ENCODE measurements around the gene TTYH1. TPM values are rescaled to one million over a fixed set of nuclear protein-coding genes. Genes with fewer than 3 reads are reported as not detected.
A peak's percentile ranks its signal among the peaks of the same experiment; 100 is the strongest.

Gene TTYH1
- total and polyA plus RNA-seq, 2 of the 4 experiments (the other 2 are of a cell fraction): not detected

DNA sequence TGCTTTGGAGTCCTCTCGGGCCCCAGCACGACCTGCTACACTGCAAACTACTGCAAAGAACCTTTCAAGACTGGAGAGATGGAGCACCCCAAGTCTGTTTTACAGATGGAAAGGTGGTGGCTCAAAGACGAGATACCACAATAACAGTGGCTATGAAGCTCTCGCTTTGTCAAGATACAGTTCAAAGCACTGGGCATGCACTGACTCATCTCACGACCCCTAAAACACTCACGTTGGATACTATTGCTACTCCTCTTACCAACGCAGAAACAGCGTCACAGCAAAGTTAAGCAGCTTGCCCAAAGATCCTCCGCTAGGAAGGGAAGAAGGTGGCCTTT is 26.5 kb upstream of the TTYH1 start:
- CTCF ChIA-PET: interaction anchor here (1.0 kb wide), 1 partner anchor 10 kb away, joined by 9 read pairs; no protein-coding TSS in a partner anchor
- no peaks in the 10 kb centered on the region for H3K9me1 ChIP-seq (ENCODE audit: insufficient read depth, low read length)
- H2AK9ac ChIP-seq (replicated peaks; ENCODE audit: low read depth, low read length, poor library complexity): peak overlapping the region; percentile 19
- H3K4ac ChIP-seq (ENCODE audit: low read depth, low read length): no peak overlapping the region
- POLR2A ChIA-PET (ENCODE audit: unreplicated experiment): no interaction called here
- no peak overlapping the region for H4K8ac ChIP-seq (ENCODE audit: low read depth in 2 of 2, low read length in 2 of 2)
- no peak overlapping the region for H2BK120ac ChIP-seq (ENCODE audit: low read depth, low read length)
- H4K91ac ChIP-seq (ENCODE audit: insufficient read depth, low read depth, low read length): no peak overlapping the region
- no peak overlapping the region for H3K56ac ChIP-seq (ENCODE audit: extremely low read depth, insufficient read depth, low read length)
- no peak overlapping the region for H2AK5ac ChIP-seq (ENCODE audit: low read depth, low read length)
- H4K5ac ChIP-seq (ENCODE audit: low read depth, low read length): no peak overlapping the region
- in situ Hi-C loops (cut with MboI; ENCODE audit: low sequenced_read_pairs): no loop called here
- H2AFZ ChIP-seq (replicated peaks; ENCODE audit: low read length, poor library complexity): peak overlapping the region; percentile 72
- peak overlapping the region; percentile 31; the same call in 1 of the 2 replicates for H3K4me2 ChIP-seq (ENCODE audit: low read depth, low read length)
- no TSS peak for BruUV-seq (replicated peaks)
- no peaks in the 10 kb centered on the region for H4K20me1 ChIP-seq (ENCODE audit: insufficient read depth, low read length)
- no peak for TF ChIP-seq FOS (IDR thresholded peaks at IDR 0.05; ENCODE audit: low read depth, low read length)
- TF ChIP-seq, protein P1, sequence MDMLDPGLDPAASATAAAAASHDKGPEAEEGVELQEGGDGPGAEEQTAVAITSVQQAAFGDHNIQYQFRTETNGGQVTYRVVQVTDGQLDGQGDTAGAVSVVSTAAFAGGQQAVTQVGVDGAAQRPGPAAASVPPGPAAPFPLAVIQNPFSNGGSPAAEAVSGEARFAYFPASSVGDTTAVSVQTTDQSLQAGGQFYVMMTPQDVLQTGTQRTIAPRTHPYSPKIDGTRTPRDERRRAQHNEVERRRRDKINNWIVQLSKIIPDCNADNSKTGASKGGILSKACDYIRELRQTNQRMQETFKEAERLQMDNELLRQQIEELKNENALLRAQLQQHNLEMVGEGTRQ (IDR thresholded peaks at IDR 0.05; ENCODE audit: low read depth, low read length): no peak
- no peak for TF ChIP-seq RCOR1 (IDR thresholded peaks at IDR 0.05; ENCODE audit: insufficient replicate concordance, low read length)
- no peak for TF ChIP-seq RAD21 (IDR thresholded peaks at IDR 0.05; ENCODE audit: low read length)
- no peak for TF ChIP-seq NFE2L2 (IDR thresholded peaks at IDR 0.05; ENCODE audit: low read depth, low read length)
- TF ChIP-seq MAZ (IDR thresholded peaks at IDR 0.05; ENCODE audit: borderline replicate concordance, low read depth, low read length): no peak
- TF ChIP-seq BHLHE40 (IDR thresholded peaks at IDR 0.05; ENCODE audit: low read depth, low read length): no peak
- H3K9me3 ChIP-seq (ENCODE audit: control insufficient read depth, insufficient read depth, low read length): no peaks in the 10 kb centered on the region
- no peak overlapping the region for H2BK5ac ChIP-seq (ENCODE audit: low read depth, low read length, poor library complexity, severe bottlenecking)
- H2BK20ac ChIP-seq (ENCODE audit: low read depth, low read length): no peak overlapping the region
- WGBS, 2 experiments (ENCODE audit: extremely low coverage in 2 of 2, insufficient read length in 1 of 2): 50% methylated on average over 2 of the region's 9 CpGs; no CpG with 5 or more reads in 1 of the 2 experiments
- intact Hi-C loops (cut with micrococcal nuclease): no loop called here
- H3K36me3 ChIP-seq (ENCODE audit: control insufficient read depth, insufficient read depth, low read length): no peaks in the 10 kb centered on the region
- H3K23ac ChIP-seq (ENCODE audit: low read depth, low read length): no peak overlapping the region
- no peaks in the 10 kb centered on the region for H3K79me1 ChIP-seq (ENCODE audit: low read depth in 1 of 2, low read length in 2 of 2)
- no peak overlapping the region for H3K4me3 ChIP-seq (ENCODE audit: insufficient read depth, low read depth, low read length)
- H2BK15ac ChIP-seq (ENCODE audit: low read depth, low read length): no peak overlapping the region
- ATAC-seq (ENCODE audit: low read depth) (no peak), DNase-seq (no peak)
- H3K9ac ChIP-seq (ENCODE audit: low read depth, low read length): no peak overlapping the region
- no peaks in the 10 kb centered on the region for H3K4me1 ChIP-seq (ENCODE audit: control insufficient read depth, insufficient read depth, low read length)
- no peak overlapping the region for H3K18ac ChIP-seq (ENCODE audit: low read depth, low read length)
- no peak overlapping the region for H3K27ac ChIP-seq (ENCODE audit: insufficient read depth, low read length)
- dilution Hi-C loops (cut with HindIII; ENCODE audit: low sequenced_read_pairs, unreplicated experiment): no loop called here
- no peaks in the 10 kb centered on the region; the same call in 1 of the 2 replicates for H3K27me3 ChIP-seq (ENCODE audit: control insufficient read depth, insufficient read depth, low read length)
- H3K14ac ChIP-seq (replicated peaks; ENCODE audit: low read depth, low read length): no peak overlapping the region

All from IMR-90 (cell line).